Stomach smooth muscle (tissue), 2 donors: ENCODE results near the gene TBRG4.

Experiments
- H3K27ac ChIP-seq: one replicate; pipeline ENCODE4 v1.7.0; 2013; ENCODE audit warnings: mild to moderate bottlenecking, low read length, inconsistent platforms
- H3K27me3 ChIP-seq, 2 donors: one replicate each; pipeline ENCODE4 v1.7.0; 2013; ENCODE audit warnings: low read length in 2 of 2; ENCODE audit not compliant: insufficient read depth in 2 of 2, control insufficient read depth in 1 of 2
- H3K36me3 ChIP-seq, 2 donors: one replicate each; pipeline ENCODE4 v1.7.0; 2013; ENCODE audit warnings: low read length in 2 of 2; ENCODE audit not compliant: control insufficient read depth in 2 of 2, insufficient read depth in 2 of 2
- H3K4me1 ChIP-seq: one replicate; pipeline ENCODE4 v1.7.0; 2013; ENCODE audit warnings: low read length; ENCODE audit not compliant: control insufficient read depth, insufficient read depth
- H3K4me3 ChIP-seq, 2 donors: one replicate each; pipeline ENCODE4 v1.7.0; 2013; ENCODE audit warnings: low read length in 2 of 2
- H3K9ac ChIP-seq, 2 donors: one replicate each; pipeline ENCODE4 v1.7.0; 2013; ENCODE audit warnings: low read length in 2 of 2, mild to moderate bottlenecking in 1 of 2
- H3K9me3 ChIP-seq, 2 donors: one replicate each; pipeline ENCODE4 v1.7.0; 2013; ENCODE audit warnings: low read length in 2 of 2; ENCODE audit not compliant: control insufficient read depth in 2 of 2
- donor health status: healthy.
- donor health status: Pancreatic carcinoma.

TBRG4 gene

DNA sequence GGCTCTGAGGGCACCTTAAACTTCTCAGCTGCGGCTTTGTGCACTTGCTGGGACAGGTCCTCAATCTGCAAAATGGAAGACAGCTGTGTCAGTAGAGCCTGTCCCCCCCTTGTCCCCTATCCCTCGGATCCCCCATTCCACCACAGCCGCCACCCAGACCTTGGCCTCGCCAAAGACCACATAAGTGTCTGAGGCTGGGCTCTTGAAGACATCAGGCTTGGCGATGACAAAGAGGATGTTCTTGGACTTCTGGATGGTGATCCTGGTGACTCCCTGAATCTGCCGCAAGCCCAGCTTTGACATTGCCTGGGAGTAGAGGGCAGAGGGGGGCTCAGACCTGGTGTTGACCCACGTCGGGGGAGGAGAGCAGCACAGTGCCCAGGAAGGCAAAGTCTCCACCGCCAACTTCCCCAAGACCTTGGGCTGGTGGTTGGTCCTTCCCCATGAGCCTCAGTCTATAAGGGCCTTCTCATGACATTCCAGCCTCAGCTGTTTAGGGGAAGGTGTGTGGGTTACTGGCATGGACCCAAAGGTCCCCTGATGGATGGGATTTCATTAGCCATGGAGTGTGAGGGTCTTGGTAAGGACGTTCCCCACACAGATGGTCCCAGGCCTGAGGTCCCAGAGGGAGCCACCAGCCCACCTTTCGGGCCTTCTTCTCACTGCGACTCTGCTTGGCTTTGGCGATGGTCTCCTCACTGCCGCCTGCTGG, 30.4 kb downstream of the TBRG4 start:
- H3K9ac ChIP-seq: no peak overlapping the region
- H3K4me3 ChIP-seq: no peak overlapping the region
- no peaks in the 10 kb centered on the region for H3K4me1 ChIP-seq
- peaks cover 11 to 17% of the 10 kb centered on the region in 2 donors for H3K36me3 ChIP-seq
- no peaks in the 10 kb centered on the region for H3K9me3 ChIP-seq
- H3K27me3 ChIP-seq: no peaks in the 10 kb centered on the region
- H3K27ac ChIP-seq: no peak overlapping the region

DNA sequence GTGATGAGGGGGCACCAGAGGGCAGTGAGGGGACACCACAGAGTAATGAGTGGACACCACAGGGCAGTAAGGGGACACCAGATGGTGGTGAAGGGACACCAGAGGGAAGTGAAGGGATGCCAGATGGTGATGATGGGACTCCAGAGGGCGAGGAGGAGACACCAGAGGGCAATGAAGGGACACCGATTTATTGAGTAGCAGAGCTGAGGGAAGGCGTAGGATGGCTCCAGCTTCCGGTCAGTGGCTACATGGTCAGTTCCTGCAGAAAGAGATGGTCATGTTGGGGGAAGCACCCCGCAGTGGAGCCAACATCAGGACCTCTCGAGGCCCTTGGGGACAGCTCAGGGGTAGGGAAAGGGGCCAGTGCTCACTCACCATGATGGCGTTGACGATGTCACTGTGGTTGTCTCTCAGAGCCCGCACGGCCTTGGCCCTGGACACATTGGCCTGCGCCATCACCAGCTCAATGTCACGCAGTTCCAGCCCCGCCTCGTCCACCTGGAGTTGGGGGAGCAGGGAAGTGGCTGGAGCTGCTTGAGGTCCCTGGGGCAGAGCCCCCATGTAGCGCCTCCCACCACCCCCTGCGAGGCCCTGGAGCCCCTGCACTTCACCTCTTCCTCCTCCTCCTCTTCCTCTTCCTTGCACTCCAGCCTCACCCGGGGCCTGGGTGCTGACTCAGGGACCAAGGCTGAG, 31.1 kb downstream of the TBRG4 start:
- peaks cover 16 to 24% of the 10 kb centered on the region in 2 donors for H3K36me3 ChIP-seq
- no peaks in the 10 kb centered on the region for H3K9me3 ChIP-seq
- H3K4me1 ChIP-seq: no peaks in the 10 kb centered on the region
- no peaks in the 10 kb centered on the region for H3K27me3 ChIP-seq
- no peak overlapping the region for H3K27ac ChIP-seq
- H3K9ac ChIP-seq: no peak overlapping the region
- no peak overlapping the region for H3K4me3 ChIP-seq

DNA sequence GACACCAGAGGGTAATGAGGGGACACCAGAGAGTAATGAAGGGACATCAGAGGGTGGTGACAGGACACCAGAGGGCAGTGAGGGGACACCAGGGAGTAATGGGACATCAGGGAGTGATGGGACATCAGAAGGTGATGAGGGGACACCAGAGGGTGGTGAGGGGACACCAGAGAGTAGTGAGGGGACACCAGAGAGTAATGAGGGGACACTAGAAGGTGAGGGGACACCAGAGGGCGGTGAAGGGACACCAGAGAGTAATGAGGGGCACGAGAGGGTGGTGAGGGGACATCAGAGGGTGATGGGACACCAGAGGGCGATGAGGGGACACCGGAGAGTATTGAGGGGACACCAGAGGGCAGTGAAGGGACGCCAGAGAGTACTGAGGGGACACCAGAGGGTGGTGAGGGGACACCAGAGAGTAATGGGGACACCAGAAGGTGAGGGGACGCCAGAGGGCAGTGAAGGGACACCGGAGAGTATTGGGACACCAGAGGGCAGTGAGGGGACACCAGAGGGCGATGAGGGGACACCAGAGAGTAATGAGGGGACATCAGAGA, 33.3 kb downstream of the TBRG4 start:
- Histone ChIP-seq H3K27me3 (no peaks in the 10 kb centered on the region), H3K4me3 (no peak overlapping the region), H3K9me3 (no peaks in the 10 kb centered on the region), H3K4me1 (no peaks in the 10 kb centered on the region), H3K9ac (no peak overlapping the region), H3K27ac (no peak overlapping the region), H3K36me3 (peaks cover 35 to 39% of the 10 kb centered on the region in 2 donors)

DNA sequence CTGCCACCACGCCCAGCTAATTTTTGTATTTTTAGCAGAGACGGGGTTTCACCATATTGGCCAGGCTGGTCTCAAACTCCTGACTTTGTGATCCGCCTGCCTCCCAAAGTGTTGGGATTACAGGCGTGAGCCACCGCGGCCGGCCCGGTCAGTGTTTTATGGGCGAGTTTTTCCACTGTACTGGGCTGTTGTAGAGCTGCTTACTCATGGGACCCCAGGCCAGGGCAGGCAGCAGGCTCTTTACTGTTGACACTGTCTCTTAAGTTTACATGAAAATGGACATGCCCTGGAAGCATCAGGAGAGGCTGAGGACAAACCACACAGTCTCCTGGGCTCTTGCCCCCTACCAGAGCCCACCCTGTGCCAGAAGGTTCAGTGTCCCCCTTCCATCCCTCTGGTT, 33.9 kb downstream of the TBRG4 start:
- Histone ChIP-seq H3K27me3 (no peaks in the 10 kb centered on the region), H3K36me3 (peaks cover 40 to 43% of the 10 kb centered on the region in 2 donors), H3K27ac (no peak overlapping the region), H3K9me3 (no peaks in the 10 kb centered on the region), H3K9ac (no peak overlapping the region), H3K4me1 (no peaks in the 10 kb centered on the region), H3K4me3 (no peak overlapping the region)

DNA sequence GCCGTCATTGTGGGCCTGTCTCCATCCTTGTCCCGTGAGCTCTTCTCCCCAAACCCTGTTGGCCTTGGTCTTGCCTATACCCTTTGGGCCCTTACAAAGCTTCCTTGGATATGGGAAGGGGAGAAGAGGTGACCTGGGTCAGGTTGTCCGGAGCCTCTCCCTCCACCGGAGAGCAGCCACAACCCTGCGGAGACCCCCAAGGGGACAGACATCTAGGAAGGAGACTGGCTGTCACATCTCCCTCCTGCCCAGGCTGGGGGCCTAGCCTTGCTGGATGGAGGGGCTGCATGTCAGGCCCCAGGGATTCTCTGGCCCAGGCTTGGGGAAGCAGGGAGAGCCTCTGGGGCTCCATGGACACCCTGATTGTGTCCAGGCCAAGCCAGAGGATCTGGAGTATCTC, 34.6 kb downstream of the TBRG4 start:
- no peaks in the 10 kb centered on the region for H3K4me1 ChIP-seq
- peaks cover 41 to 46% of the 10 kb centered on the region in 2 donors for H3K36me3 ChIP-seq
- no peak overlapping the region for H3K27ac ChIP-seq
- no peak overlapping the region for H3K9ac ChIP-seq
- no peak overlapping the region for H3K4me3 ChIP-seq
- no peaks in the 10 kb centered on the region for H3K27me3 ChIP-seq
- H3K9me3 ChIP-seq: no peaks in the 10 kb centered on the region

DNA sequence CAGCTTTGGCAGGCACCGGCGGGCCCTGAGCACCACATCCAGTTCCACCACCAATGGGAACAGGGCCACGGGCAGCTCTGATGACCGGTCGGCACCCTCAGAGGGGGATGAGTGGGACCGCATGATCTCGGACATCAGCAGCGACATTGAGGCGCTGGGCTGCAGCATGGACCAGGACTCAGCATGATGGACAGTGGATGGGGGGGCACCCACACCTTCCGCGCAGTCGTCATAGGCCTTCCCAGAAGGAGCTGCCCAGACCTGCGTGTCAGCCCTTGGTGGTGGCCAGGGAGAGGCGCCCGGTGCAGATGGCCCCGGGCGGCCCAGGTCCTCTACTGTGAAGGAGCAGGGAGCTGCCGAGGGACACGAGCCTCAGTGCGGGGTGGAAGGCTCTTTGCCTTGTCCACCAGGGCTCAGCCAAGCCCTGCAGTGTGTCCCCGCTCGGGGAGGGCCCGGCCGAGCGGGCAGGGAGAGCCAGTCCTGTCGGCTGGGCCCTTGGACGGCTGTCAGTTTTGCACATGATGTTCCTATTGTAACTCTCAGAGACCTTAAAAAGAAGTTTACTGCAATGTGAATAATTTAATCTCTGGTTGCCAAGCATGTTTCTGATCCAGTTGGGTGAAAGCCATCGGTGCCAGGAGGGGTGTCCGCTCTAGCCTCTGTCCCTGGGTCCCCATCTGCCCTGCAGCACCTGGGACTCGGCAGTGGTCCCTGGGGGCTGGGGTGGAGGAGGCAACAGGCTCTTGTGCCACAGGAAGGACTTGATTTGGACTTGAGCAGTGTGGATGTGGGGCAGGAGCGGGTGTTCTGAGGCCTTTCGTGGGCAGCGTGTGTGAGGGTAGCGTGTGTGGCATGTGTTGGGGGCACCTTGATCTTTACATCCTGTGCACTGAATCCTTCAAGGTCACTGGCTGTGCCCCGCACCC, 35.4 kb downstream of the TBRG4 start:
- H3K36me3 ChIP-seq: peaks cover 48 to 50% of the 10 kb centered on the region in 2 donors
- H3K27me3 ChIP-seq: no peaks in the 10 kb centered on the region
- H3K27ac ChIP-seq: no peak overlapping the region
- no peak overlapping the region for H3K4me3 ChIP-seq
- no peaks in the 10 kb centered on the region for H3K4me1 ChIP-seq
- H3K9me3 ChIP-seq: no peaks in the 10 kb centered on the region
- no peak overlapping the region for H3K9ac ChIP-seq

DNA sequence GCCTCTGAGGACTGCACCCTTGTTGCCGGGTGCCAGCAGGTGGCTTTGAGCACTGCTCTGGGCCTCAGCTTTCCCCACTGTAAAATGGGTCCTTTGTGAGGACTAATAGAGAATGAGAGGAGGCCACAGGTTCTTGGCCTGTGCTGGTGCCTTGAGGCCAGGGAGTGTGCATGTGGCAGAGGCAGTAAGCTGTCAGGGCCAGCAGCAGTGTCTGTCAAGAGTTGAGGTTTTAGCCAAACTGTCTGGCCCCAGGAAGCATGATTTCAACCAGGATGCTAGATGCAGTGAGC, 36.2 kb downstream of the TBRG4 start:
- H3K4me3 ChIP-seq: no peak overlapping the region
- H3K9ac ChIP-seq: no peak overlapping the region
- no peaks in the 10 kb centered on the region for H3K9me3 ChIP-seq
- no peak overlapping the region for H3K27ac ChIP-seq
- H3K4me1 ChIP-seq: no peaks in the 10 kb centered on the region
- H3K27me3 ChIP-seq: no peaks in the 10 kb centered on the region
- H3K36me3 ChIP-seq: peaks cover 48 to 50% of the 10 kb centered on the region in 2 donors

DNA sequence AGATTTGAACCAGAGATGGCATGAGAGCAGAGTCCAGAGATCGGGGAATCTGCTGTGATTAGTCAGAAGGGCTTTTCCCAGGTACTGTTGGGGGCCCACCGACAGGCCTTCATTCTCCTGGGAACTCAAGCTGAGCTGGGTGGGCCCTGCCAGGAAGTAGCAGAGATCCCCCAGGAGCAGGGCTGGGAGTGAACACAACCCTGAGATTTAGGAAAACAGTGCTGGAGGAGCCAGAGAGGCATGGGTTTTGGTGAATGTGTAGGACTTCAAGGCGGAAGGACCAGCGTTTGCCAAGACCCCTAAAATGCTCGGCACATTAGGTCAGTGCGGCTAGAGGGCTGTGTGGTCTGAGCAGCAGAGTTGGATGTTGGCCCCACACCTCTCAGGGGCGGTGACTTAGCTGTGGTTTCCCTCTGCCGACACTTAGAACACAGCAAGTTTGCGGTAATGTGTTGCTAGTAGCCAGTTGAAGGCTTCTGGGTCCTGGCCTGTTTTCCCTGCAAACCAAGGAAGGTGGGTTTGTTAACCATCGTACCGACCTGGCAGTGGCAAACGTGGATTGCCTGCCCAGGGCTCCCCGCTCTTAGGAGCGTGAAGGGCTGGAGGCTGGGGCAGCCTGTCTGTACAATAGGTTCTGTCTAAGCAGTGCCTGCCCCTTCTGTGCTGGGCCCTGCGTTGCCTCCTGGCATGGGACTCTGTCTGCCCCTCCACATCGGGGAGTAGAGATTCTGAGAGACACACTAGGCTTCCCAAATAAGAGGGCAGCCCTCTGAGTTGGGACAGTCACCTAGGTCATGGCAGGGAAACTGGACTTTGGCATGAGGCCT, 36.8 kb downstream of the TBRG4 start:
- H3K4me3 ChIP-seq: no peak overlapping the region
- no peaks in the 10 kb centered on the region for H3K27me3 ChIP-seq
- peaks cover 51 to 52% of the 10 kb centered on the region in 2 donors for H3K36me3 ChIP-seq
- H3K9me3 ChIP-seq: no peaks in the 10 kb centered on the region
- H3K27ac ChIP-seq: no peak overlapping the region
- H3K4me1 ChIP-seq: no peaks in the 10 kb centered on the region
- H3K9ac ChIP-seq: no peak overlapping the region

DNA sequence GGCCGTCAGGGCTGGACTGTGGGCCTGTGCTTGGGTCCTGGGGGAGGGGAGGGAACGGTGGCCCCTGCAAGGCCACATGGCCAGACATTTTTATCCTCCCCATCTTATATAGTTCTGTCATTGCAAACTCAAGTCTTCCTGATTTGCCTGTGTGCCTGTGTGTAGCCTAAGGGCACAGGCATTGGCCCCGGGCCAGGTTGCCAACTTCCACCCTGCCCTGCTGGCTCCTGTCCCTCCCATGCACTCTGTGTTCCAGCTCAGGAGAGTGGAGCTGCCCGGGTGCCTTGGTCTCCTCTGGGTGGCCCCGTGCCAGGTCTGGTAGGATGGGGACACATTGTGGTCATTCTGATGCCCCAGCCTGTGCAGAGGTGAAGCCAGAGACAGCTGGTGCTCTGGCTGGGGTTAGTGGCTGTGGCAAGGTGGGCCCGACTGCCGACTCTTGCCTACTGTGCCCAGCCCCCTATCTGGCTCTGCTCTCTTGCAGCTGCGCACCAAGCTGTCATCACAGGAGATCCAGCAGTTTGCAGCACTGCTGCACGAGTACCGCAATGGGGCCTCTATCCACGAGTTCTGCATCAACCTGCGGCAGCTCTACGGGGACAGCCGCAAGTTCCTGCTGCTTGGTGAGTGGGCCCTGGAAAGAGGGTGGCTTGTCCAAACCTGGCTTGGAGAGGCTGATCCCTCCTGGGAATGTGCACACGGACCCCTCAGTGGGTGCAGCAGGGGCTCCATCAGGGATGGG, 37.5 kb downstream of the TBRG4 start:
- Histone ChIP-seq H3K4me3 (no peak overlapping the region), H3K36me3 (peaks cover 54 to 55% of the 10 kb centered on the region in 2 donors), H3K27ac (no peak overlapping the region), H3K27me3 (no peaks in the 10 kb centered on the region), H3K9ac (no peak overlapping the region), H3K9me3 (no peaks in the 10 kb centered on the region), H3K4me1 (no peaks in the 10 kb centered on the region)
